Stimulated activated CD4-positive, alpha-beta T cell treated with anti-CD3 and anti-CD28 coated beads, Interleukin-15, amount 100 ng/mL, for 24 hours (primary cell): ENCODE data around the gene SLC6A8.
"Not testable (repeated sequence)": the region's sequence is repeated elsewhere in the genome, so short reads cannot be mapped to it uniquely, and the experiment has no call there.

Experiments
- DNase-seq: peaks from one replicate; pipeline ENCODE4 v3.0.0-alpha.2; 2020

The SLC6A8 gene

GRCh38 chrX:153709726-153710674, 22.3 kb downstream of the SLC6A8 start:
- DNase-seq, result no peak

GRCh38 chrX:153714256-153714655, 26.5 kb downstream of the SLC6A8 start:
- DNase-seq, result no peak

GRCh38 chrX:153717445-153717844, 29.7 kb downstream of the SLC6A8 start:
- DNase-seq, result no peak

GRCh38 chrX:153719238-153719637, 31.5 kb downstream of the SLC6A8 start:
- DNase-seq, result no peak

- DNase-seq, result no peak
Observed at GRCh38 chrX:153719701-153720100, 32.0 kb downstream of the SLC6A8 start.

- DNase-seq, result peak; percentile 7
Observed at GRCh38 chrX:153722704-153723350, 35.1 kb downstream of the SLC6A8 start.

GRCh38 chrX:153723351-153724251, 35.9 kb downstream of the SLC6A8 start:
- DNase-seq, result peak; percentile 78

GRCh38 chrX:153724252-153725038, 36.7 kb downstream of the SLC6A8 start, which contains the start of the genes ABCD1 and BCAP31:
ABCD1 (plus strand) TSS chrX:153724856; CDS start chrX:153725267, 411 bp downstream.
BCAP31 (minus strand) TSS chrX:153724387; CDS start chrX:153723244, 1,143 bp downstream.
- DNase-seq, result peak; percentile 89

GRCh38 chrX:153725039-153725831, 37.5 kb downstream of the SLC6A8 start:
- peak; percentile 35 for DNase-seq

- no peak for DNase-seq
Observed at GRCh38 chrX:153725832-153726285, 38.1 kb downstream of the SLC6A8 start.

- peak; percentile 55 for DNase-seq
Observed at GRCh38 chrX:153726286-153727122, 38.8 kb downstream of the SLC6A8 start.

- DNase-seq, result no peak
Observed at GRCh38 chrX:153727123-153727931, 39.6 kb downstream of the SLC6A8 start.

- no peak for DNase-seq
Observed at GRCh38 chrX:153728095-153728494, 40.4 kb downstream of the SLC6A8 start.

GRCh38 chrX:153728951-153729631, 41.4 kb downstream of the SLC6A8 start:
- DNase-seq, result no peak

GRCh38 chrX:153730115-153730514, 42.4 kb downstream of the SLC6A8 start:
- DNase-seq, result not testable (repeated sequence)

- no peak for DNase-seq
Observed at GRCh38 chrX:153731117-153731844, 43.6 kb downstream of the SLC6A8 start.

GRCh38 chrX:153731845-153732215, 44.1 kb downstream of the SLC6A8 start:
- DNase-seq, result no peak

GRCh38 chrX:153732401-153732800, 44.7 kb downstream of the SLC6A8 start:
- no peak for DNase-seq
